ENCODE data around the gene ZCCHC4.
"Not testable (repeated sequence)": the region's sequence is repeated elsewhere in the genome, so short reads cannot be mapped to it uniquely, and the experiment has no call there.

- not testable (repeated sequence) for TF ChIP-seq CTCF (conservative IDR thresholded peaks at IDR 0.05; ENCODE audit: low read depth, low read length); EZH2 (IDR thresholded peaks at IDR 0.05; ENCODE audit: borderline replicate concordance, low read depth, low read length, poor library complexity, severe bottlenecking)
Observed at GRCh38 chr4:25372549-25372948, 60.0 kb downstream of the ZCCHC4 start.

Data from A673 (cell line).